C4-2B (cell line): ENCODE measurements around the gene SLC6A7.

Source experiments
- ZFX ChIP-seq: fragments of 450-650 bp; IDR thresholded peaks from 2 replicates; pipeline ENCODE4 v1.6.1; 2017
- TF ChIP-seq, protein P1 (sequence below): fragments of 450-650 bp; conservative IDR thresholded peaks from 2 replicates; pipeline ENCODE4 v1.5.1; 2017; ENCODE audit warnings: mild to moderate bottlenecking

DNA sequence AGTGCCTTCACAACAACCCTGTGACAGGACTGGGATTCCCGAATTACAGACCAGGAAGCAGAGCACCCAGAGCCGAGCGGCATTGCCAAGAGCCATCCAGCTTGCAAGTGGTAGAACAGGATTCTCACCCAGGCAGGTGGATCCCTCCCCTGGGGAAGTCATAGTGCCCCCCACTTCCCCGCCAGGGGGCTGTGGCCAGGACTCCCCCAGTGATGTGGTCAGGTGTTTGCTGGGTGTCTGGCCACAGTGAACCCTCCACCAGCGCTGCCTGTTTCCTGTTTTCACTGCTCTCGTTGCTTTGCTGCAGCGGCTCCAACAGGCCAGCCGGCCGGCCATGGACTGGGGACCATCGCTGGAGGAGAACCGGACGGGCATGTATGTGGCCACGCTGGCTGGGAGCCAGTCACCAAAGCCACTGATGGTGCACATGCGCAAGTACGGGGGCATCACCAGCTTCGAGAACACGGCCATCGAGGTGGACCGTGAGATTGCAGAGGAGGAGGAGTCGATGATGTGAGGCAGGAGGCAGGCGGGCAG, 19.3 kb downstream of the SLC6A7 start:
- TF ChIP-seq, protein P1, sequence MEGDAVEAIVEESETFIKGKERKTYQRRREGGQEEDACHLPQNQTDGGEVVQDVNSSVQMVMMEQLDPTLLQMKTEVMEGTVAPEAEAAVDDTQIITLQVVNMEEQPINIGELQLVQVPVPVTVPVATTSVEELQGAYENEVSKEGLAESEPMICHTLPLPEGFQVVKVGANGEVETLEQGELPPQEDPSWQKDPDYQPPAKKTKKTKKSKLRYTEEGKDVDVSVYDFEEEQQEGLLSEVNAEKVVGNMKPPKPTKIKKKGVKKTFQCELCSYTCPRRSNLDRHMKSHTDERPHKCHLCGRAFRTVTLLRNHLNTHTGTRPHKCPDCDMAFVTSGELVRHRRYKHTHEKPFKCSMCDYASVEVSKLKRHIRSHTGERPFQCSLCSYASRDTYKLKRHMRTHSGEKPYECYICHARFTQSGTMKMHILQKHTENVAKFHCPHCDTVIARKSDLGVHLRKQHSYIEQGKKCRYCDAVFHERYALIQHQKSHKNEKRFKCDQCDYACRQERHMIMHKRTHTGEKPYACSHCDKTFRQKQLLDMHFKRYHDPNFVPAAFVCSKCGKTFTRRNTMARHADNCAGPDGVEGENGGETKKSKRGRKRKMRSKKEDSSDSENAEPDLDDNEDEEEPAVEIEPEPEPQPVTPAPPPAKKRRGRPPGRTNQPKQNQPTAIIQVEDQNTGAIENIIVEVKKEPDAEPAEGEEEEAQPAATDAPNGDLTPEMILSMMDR, result no peak
- no peak for TF ChIP-seq ZFX
